HUDEP-2 (cell line): ENCODE measurements around the gene DRC1.

Experiments used
- DNase-seq, 76 experiments: peaks; one replicate each; lab custom pipeline; 2025; ENCODE audit not compliant: unreplicated experiment in 76 of 76; lab: John Stamatoyannopoulos, UW

DRC1 gene

DNA sequence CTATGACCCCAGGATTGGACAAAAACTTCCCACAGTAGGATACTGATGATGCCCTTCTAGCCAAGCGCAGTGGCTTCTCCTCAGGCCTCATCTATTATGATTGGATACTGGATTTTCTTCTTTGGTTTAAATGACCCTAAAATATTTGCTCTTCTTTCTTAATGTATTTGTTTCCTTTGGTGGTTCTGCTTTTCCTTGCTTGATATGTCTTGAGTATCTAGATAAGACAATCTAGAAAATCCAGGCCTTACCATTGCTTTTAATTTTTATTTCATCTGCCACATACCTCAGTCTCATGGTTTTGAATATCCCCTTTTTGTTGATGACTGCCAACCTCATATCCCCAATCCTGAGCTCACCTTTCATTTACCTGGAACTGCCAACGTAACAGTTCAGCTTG, 40.6 kb downstream of the DRC1 start:
- no peak for DNase-seq

DNA sequence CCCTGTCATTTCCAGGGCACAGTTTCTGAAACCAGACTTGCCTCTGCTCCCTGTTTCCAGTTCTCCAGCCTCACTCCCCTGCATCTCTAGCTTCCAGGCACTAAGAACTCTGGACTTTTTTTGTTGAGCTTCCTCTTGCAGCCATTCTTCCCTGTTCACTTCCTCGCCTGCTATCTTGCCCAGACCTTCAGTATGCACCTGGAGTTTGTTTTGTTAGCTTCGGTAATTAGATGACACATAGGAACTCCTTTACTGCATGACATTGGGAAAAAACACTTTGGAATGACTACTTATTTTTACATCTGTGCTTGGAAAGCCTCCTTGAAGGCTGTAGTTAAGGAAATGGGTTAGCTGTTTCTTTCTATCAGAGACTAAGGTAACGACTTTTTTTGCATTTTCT, 41.0 kb downstream of the DRC1 start:
- DNase-seq, result no peak

DNA sequence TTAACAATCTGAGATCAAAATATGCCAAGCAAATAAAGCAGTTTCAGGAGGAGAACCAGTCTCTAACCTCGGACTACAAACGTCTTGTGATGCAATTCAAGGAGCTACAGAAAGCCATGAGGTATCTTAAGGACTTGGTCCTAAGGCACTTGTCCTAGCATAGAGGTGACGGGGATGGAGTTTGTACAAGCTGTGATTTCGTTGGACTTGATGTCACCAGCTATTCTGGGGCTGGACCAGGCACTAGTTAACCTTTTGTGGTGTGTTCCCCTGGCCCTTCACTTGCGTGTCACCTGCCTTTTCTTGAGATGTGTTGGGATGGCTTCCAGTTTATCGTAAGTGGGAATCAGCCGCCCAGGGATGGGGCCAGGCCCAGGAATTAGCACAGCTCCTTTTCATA, 42.5 kb downstream of the DRC1 start:
- no peak for DNase-seq

DNA sequence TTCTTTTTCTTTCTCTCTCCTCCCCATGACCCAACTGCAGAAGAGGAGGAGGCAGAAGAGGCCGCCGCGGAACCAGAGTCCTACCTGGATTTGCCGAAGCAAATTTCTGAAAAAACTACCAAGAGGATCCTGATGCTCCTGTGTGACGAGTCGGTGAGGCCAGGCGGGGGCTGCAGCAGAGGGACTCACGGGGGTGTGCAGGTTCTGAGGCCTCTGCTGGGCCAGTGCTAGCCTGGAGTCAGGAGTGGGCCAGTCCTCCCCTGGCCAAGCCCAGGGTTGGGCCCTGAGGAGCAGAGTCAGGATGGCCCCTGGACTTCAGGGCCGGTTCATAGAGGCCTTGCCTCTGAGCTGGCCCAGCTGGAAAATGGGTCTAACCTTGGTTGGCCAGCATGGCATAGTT, 46.9 kb downstream of the DRC1 start:
- DNase-seq, result no peak

DNA sequence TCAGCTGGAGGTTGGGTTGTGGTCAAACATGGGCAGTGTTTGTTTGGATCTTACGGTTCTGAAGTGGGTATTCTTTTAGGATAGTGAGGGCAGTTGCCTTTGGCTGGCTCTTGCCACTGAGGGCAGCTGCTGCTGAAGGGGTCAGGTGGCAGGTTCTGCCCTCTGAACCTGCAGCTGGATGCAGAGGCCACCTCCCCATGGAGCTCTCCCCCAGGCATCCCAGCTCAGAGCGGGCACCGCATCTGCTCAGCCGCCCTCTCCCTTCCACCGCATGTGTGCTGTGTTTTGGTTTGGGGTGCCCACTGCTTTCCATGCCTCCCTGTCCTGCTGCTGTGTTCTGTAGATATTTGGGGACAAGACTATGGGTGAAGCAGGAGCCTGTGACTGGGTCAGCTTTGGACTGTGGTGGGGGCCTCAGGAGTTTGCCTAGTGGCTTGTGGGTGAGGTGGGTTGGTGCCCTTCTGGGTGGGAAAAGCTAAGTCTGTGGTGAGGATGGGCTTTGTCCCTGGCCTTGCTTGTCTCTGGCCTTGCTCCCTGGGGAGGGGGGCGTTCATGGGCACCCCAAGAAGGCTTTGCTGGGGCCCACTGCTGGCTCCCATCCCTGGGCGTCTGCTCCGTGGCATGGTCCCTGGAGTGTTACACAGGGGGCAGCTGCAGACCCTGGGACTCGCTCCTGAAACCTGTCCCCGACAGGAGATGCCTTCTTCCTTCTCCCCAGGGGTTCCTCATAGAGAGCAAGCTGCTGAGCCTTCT, 47.7 kb downstream of the DRC1 start:
- no peak for DNase-seq

DNA sequence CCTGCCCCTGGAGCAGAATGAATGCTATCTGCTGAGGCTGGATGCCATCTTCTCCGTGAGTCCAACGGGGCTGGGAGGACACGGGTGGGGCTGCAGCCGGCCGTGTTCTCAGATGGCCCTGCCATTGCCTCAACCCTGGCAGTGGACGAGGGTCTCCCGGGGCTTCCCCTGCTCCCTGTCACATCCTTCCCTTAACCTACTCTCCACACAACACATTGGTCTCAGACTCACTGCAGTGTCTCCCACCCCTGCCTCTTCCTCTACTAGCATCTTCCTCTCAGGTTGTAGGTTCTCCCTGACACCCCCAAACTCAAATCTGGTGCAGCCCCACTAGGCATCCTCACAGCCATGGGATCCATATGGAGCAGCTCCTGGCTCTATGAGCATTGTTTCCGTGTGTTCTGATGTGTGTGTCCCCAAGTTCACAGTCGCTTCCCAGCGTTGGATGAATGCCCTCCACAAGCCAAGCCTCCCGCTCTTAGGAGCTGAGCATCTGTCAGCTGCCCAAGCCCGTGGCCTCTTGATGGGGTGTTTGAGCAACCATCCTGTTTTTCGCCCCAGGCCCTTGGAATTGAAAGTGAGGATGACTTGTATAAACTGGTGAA, 48.4 kb downstream of the DRC1 start:
- DNase-seq, result no peak

DNA sequence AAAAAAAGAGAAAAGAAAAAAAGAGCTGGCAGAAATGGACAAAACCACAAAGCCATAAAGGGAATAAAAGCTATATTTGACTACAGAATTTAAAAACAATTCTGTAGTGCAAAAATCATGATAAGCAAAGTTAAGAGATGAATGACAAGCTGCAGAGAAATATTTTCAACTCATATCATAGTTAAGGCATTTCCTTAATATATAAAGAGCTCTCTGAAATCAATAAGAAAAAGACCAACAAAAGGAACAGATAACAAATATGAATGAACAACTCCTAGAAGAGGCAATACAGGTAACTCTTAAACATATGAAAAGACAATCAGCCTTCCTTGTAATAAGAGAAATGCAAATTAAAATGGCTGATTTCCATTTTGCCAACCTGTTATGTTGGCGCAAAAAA, 50.0 kb downstream of the DRC1 start:
- DNase-seq, result no peak

DNA sequence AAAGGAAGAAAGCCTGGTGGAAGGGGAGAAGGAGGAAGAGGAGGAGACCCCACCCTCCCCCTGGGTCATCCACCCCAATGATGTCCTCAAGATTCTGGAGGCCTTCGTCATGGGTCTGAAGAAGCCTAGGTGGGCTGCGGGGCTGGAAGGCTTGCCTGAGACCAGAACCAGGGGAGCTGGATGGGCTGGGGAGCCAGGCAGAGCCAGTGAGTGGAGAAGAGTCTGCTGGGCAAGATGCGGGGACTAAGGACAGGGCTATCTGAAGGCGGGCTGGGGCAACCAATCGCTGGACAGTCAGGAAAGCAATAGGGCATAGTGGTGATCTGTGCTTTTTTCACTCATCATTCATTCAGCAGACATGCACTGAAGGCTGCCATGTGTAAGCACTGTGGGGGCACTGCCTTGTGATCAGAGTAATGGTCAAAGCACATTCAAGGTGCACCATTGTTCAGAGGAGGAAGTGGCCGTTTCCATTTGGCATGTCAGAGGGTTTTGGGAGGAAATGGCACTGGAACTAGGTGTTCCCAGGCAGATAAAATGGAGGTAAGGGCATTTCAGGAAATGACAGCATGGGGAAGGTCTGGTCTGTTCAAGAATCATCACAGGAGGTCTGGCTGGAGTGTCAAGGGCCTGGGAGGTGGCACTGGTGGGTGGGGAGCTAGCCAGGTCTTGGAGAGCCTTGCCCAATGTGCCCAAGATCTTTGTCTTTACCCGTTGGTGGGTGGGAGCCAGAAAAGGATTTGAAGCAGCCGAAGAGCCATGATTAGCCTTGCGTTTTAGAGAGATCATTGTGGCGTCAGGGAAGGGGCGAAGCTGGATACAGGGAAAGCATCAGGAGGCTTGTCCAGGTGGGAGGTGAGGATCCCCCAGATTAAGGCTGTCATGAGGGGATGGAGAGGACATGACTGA, 52.0 kb downstream of the DRC1 start:
- no peak for DNase-seq

DNA sequence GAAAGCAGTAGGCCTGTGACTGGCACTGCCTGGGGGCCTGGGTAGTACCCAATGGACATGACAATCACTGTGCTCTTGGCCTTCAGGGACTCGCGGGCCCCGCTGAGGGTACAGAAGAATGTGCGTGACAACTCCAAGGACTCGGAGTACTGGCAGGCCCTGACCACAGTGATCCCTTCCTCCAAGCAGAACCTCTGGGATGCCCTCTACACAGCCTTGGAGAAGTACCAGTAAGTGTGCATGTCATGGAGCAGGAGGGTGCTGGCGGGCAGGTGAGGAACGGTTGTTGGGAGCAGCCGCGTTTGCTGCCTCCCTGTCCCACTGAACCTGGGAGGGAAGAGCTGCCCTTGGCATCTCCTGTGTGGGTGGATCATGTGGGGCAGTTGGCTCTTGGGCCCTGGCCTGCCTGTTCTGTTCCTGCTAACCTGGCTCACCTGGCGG, 52.9 kb downstream of the DRC1 start:
- no peak for DNase-seq

DNA sequence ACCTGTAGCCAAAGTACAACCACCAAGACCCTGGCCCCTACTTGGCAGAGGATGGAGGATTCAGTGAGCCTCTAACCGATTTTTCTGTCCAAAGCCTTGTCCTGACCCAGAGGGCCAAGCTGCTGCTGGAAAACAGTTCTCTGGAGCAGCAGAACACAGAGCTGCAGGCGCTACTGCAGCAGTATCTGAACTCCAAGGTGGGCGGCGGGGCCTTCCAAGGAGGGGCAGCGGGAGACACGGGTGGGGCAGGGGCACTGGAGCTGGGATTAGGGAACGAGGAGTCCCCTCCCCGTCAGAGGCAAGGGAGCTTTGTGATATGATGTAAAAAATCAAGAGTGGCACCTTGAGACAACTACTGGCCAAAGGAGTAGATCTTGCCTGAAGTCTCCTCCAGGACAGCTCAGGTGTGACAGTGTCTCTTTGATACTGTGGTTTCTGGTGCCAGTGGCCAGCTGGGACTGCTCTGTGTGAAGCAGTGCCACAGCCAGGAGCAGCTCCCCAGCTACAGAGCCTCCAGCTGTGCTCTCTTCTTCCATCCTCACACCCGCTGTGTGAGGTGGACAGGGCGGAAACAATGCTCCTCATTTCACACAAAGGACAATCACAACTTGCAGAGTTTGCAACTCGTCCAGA, 53.4 kb downstream of the DRC1 start:
- no peak for DNase-seq

DNA sequence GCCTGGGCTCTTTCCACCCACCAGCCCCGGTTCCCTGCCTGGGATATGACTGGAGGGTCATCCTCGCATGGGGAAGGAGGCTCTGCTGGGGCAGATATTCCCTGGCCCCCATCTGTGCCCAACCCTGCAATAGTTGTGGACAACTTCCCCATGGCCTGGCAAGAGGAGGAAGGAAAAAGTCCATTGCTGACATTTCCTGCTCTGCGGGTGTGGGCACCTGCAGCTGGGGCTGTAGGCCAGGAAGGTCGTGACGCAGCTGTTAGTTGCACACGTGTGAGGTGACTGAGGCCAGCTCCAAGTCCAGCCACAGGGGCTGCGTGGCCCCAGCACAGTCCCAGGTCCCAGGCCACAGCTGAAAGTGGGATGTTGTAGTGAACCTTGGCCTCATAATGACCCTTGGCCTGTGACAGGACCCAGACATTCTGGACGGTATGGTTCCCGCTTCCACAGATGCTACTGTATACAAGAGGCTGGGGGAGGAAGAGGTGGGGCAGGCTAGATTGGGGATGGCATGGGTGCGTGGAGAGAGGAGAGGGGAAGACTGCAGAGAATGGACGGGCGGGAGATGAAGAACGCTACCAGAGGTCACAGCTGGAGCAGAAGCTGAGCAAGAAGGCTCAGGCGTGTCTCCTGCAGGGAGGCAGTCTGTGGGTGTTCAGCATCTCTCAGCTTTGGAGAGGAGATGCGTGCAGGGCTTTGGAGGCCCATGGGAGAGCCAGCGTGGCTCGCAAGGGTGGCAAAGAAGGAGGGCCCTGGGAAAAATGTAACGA, 54.1 kb downstream of the DRC1 start:
- no peak for DNase-seq

DNA sequence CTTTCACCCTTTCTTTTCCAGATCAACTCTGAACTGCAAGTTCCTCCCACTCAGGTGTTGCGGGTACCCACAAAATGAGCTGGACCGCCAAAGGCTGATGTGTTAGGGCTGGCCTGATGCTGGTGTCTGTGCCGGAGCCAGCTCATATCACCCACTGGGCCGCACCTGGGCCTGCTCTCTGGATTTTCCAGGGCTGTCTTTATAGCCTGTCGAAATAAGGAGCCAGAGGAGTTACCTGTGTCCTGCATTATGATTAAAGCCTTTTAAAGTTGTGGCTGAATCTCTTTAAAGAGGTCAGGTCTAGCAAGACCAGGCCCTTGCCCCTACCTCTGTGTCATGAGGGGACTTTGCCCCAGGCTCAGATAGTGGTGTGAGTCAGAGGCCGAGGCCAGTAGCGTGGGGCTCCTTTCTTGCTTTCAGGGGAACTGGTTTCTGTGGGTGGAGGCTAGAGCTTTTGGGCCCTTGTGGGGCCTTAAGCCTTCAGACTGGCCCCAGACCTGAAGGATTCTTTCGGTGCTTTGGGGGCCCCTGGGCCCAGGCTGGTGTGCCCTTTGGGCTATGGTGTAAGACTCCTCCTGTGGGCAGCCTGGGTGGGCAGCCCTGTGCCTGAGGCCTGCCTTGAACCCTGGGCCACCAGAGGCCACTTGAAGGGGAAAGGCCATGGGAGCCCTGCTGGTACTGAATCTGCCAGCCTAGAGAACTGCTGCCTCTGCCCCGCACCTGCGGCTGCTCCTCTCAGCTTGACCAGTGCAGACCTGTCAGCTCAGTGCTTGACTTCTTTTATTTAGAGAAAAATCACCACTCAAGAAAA, 54.9 kb downstream of the DRC1 start:
- DNase-seq, result no peak

DNA sequence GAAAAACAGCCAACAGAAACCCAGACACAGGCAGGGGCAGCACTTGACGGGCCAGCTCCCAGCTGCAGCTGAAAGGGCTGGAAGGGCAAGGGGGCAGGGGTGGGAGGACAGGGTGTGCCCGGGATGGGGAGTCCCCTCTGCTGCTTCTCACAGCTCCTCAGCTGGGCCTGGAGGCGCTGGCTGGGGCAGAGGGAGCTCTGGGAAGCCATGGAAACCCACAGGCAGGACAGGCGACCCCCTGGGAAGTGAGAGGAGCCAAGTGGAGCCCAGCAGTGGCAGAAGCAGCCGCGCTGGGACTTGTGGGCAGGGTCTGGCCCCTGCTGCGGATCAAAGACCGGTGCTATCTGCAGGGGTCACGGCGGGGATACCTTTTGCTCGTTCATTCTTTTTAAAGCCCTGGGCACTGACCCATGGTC, 55.5 kb downstream of the DRC1 start:
- DNase-seq, result no peak

DNA sequence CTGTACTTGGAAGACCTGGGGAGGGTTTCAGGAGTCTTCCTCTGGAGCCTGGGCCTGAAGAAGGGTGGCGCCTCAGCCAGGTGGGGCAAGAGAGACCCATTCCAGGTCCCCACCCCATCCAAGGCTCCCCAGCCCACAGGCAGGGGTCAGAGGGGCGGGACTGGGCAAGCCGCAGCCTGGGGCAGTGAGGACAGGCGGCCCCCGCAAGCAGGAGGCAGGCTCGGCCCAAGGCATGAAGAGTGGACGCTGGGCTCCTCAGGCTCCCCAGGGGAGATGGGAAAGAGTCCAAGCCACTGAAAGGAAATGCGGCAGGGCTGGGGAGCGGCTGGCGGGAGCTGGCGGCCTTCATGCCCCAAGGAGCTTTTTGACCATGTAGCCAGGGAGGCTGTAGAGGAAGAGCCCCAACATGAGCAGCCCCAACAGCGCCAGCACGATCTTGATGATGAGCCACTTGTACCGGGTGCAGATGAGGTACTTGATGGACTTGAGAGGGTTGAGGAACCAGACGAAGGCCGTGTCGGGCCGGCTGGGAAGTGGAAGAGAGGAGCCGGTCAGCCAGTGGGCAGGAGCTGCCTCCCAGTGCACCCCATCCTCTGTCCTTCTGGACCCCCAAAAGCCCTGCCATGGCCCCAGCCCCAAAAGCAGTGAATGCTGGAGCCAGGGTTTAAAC, 56.1 kb downstream of the DRC1 start:
- no peak for DNase-seq

DNA sequence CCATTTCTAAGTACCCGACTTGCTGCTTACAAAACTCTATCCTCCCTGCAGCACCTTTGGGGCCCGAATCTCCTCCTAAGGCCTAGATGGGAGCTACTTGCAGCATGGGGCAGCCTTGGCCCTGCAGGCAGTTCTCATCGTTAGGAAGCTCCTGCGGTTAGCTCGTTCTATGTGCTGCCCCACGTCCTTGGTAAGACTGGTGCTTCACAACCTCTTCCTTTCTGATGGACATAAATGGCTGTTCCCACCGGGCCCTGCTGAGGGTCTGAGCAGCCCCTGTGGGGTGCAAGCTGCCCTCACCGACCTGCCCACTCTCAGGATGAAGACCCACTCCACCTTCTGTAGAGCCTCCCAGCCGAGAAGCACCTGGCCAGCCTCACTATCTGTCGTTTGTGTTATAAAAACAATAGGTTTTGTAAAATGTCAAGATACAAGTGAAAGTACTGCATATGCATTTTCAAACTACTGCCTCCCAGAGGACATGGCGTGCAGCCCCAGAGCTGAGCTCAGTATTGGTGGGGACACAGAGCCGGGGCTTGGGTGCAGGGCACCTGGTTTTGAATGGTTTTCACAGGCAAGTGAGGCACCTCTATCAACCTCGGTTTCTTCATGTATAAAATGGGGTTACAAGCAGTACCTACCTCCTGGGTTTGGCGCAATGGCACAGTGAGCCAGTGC, 56.8 kb downstream of the DRC1 start:
- no peak for DNase-seq

DNA sequence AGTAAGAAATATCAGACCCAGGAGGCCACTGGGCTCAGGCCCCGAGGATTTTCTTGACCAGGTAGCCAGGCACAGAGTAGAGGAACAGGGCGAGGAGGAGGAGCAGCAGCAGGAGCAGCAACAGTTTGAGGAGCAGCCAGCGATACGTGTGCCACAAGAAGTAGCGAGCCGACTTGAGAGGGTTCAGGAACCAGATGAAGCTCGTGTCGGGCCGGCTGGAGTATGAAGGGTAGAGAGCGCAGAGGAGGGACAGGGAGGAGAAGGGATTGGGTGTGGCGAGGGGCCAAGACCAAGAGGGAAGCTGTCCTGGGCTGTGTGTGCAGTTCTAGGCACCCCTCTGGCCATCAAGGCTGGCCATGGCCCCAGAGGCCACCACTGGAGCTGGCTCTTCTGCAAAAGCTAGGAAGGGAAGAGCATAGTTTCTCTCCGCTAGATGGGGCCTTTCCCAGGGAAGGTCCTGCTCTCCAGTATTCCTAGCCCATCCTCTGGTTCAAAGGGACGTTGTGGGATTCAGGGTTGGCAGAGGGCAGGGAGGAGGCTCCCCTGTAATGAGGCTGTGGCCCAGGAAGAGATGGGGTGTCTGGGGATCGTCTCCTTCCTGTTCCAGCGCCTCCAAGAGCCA, 58.4 kb downstream of the DRC1 start:
- DNase-seq, result no peak

DNA sequence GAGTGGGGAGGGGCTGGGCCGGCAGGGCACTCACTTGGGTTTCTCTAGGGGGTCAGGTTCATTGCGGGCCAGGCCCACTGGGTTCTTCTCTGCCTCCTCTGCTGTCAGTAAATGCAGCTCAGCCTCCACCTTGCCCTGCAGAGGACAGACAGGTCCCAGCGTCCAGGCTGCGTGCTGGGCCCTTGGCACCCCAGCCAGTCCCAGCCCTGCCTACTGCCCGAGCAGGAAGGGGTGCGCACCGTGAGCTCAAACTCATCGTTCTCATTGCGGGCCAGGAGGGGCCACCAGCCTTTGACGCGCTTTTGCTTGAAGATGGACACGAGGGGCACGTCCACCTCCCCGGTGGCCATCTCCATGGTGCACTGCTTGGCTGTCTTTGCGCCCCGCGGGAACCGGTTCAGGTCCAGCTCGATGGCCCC, 58.9 kb downstream of the DRC1 start:
- DNase-seq, result no peak

DNA sequence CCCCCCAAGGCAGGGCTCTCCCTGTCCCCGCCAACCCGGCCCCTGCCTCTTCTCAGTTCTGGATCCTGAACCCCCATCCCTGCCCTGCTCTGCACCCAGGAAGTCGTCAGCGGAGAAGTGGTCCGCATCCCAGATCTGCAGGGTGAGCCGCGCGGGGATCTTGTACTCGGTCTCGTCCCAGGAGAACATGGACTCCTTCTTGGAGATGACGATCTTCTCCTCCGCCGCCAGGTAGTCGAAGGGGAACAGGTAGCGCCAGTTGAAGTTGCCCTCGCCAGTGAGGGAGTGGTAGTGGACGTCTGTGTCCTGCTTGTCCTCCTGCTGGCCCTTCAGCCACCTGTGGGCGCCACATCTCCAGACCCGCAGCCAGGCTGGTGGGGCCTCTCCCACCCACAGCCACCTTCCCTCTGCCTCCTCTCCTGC, 59.9 kb downstream of the DRC1 start:
- DNase-seq, result no peak
